ENCODE measurements around the gene EIPR1.

Gene EIPR1

GRCh38 chr2:3212061-3212362 lies 165.6 kb downstream of the EIPR1 start:
- TF ChIP-seq ZFX (IDR thresholded peaks at IDR 0.05) (no peak), CTCF (conservative IDR thresholded peaks at IDR 0.05) (no peak)

GRCh38 chr2:3211256-3212060 lies 166.2 kb downstream of the EIPR1 start:
- TF ChIP-seq CTCF (conservative IDR thresholded peaks at IDR 0.05) = no peak
- H3K27ac ChIP-seq = no peak overlapping the region

More at GRCh38 chr2:3212061-3212362, 165.6 kb downstream of the EIPR1 start:
- H3K27ac ChIP-seq = no peak overlapping the region

- TF ChIP-seq ZFX (IDR thresholded peaks at IDR 0.05) (no peak), CTCF (conservative IDR thresholded peaks at IDR 0.05) (no peak)
- no peak overlapping the region for H3K27ac ChIP-seq
Measured at GRCh38 chr2:3210257-3210656, 167.4 kb downstream of the EIPR1 start.

- no peak overlapping the region for H3K27ac ChIP-seq
- TF ChIP-seq CTCF (conservative IDR thresholded peaks at IDR 0.05) (no peak), ZFX (IDR thresholded peaks at IDR 0.05) (no peak)
Measured at GRCh38 chr2:3209258-3209657, 168.4 kb downstream of the EIPR1 start.

DNA sequence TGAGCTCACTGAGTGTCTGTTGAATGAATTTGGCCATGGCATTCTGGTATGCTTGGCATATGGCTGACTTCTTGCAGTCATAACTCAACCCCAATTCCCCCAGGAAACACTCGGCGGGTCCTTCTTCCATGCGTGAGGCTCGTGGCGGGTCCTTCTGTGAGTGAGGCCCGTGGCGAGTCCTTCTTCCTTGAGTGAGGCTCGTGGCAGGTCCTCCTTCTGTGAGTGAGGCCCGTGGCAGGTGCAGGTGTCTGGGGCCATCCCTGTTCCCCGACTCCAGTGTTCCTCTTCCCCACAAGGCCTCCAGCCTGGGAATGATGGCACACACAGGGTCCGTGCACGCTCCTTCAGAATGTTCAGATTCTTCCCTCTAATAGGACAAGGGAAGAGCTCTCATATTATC lies 169.0 kb downstream of the EIPR1 start:
- no peak for TF ChIP-seq CTCF (conservative IDR thresholded peaks at IDR 0.05)
- TF ChIP-seq ZFX (IDR thresholded peaks at IDR 0.05) = no peak

DNA sequence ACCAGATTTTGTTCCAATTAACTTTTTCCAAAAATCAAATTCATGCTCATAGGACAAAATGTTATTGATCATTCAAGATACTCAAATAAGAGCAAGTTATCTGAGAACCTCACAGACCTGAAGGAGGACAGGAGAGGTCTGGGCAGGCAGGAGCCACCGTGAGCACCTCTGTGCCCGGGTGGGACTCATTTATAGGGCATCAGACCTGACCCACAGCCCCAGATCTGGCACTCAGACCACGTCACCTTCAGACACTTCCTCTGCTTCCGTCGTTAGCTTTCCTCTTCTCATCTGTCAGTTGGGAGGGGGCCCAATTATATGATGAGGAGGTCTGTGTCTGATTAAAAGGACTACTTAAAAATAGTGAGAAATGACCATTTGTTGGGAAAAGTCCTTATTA lies 169.4 kb downstream of the EIPR1 start:
- TF ChIP-seq ZFX (IDR thresholded peaks at IDR 0.05) (no peak), CTCF (conservative IDR thresholded peaks at IDR 0.05) (no peak)
- no peak overlapping the region for H3K27ac ChIP-seq

More for the DNA sequence above, 169.0 kb downstream of the EIPR1 start:
- no peak overlapping the region for H3K27ac ChIP-seq

DNA sequence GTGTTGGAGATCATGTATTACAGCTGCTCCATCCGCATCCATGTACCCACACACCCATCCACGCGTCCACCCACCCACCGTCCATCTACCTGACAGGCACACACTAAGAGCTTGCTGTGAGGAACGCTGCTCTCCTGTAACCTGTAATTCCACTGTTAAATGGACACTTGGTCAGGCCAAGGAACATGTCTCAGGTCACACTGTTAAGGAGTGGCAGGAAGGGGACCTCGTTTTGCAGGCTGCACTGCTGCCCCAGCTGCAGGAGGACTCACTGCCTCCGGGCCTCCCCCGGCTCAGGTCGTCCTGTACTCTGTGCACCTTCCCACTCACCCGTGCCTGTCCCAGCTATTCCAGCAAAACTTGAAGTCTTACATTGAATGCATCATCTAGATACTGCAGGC lies 170.5 kb downstream of the EIPR1 start:
- no peak overlapping the region for H3K27ac ChIP-seq
- no peak for TF ChIP-seq CTCF (conservative IDR thresholded peaks at IDR 0.05)
- no peak for TF ChIP-seq ZFX (IDR thresholded peaks at IDR 0.05)
